C4-2B (cell line): ENCODE data around the gene ADAMTS7.

Experiments
- CTCF ChIP-seq: fragments of 450-650 bp; conservative IDR thresholded peaks from 2 replicates; pipeline ENCODE4 v1.5.1; 2017; ENCODE audit warnings: mild to moderate bottlenecking
- ZFX ChIP-seq: fragments of 450-650 bp; IDR thresholded peaks from 2 replicates; pipeline ENCODE4 v1.6.1; 2017

GRCh38 chr15:78837543-78837942 lies 26.3 kb upstream of the ADAMTS7 start:
- TF ChIP-seq CTCF, result no peak
- TF ChIP-seq ZFX, result no peak
